ENCODE data around the gene COL18A1. TPM values are rescaled to one million over a fixed set of nuclear protein-coding genes. Genes with fewer than 3 reads are reported as not detected.

COL18A1 gene
- total RNA-seq, 4 donors from 2014 or later = 16.4 to 42.2 (median 20.7) TPM

DNA sequence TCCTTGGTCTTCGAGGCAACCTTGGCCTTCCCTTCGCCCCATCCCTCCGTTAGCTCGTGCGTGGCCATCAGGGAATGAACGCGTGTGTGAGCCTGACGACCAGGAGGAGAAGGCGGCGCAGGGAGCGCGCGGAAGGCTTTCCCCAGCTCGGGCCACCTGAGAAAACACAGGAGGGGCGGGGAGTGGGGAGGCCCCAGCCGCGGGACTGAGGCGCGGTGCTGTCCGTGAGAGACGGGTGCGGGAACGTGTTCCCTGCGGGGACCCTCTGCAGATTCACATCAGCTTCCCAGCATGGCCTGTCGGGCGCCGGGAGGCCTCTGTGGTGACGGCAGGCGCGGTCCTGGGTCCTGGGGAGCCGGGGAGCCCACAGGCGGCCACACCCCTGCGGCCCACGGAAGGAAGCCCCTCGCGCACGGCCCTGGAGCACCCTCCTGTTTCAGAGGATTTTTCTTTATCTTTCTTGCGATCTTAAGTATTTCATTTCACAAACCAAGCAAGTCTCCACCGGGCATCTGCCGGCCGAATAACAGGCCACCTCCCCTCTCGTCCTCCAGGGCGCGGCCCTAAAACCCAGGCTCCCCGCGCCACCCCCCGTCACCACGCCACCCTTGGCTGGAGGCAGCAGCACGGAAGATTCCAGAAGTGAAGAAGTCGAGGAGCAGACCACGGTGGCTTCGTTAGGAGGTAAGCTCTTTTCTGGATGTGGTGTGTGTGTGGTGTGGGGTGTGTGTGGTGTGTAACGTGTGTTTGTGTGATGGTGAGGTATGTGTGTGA lies 71.0 kb downstream of the COL18A1 start:
- intact Hi-C loops (cut with DNase I; ENCODE audit: low total_unique reads) = no loop called here
- no peak for DNase-seq

DNA sequence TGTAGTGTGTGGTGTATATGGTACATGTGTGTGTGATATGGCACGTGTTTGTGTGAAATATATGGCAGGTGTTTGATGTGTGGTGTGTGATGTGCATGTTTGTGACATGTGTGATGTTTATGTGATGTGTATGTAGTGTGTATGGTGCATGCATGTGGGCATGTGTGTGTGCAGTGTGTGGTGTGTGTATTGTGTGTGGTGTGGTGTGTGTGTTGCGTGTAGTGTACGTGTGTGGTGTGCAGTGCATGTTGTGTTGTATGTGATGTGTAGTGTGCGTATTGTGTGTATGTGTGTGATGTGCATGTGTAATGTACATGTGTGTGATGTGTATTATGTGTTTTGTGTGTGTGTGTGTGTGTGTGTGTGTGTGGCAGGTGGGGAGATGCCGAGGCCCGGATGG lies 71.6 kb downstream of the COL18A1 start:
- no peak for DNase-seq
- intact Hi-C loops (cut with DNase I; ENCODE audit: low total_unique reads) (no loop called here), in situ Hi-C loops (cut with MboI; ENCODE audit: low sequenced_read_pairs in 4 of 4) (no loop called here)
- H3K9me3 ChIP-seq = no peaks in the 10 kb centered on the region
- H3K4me1 ChIP-seq = no peaks in the 10 kb centered on the region
- H3K4me3 ChIP-seq = no peak overlapping the region
- no peaks in the 10 kb centered on the region for H3K27me3 ChIP-seq
- H3K36me3 ChIP-seq = no peaks in the 10 kb centered on the region
- ATAC-seq = no peak
- TF ChIP-seq, protein P1, sequence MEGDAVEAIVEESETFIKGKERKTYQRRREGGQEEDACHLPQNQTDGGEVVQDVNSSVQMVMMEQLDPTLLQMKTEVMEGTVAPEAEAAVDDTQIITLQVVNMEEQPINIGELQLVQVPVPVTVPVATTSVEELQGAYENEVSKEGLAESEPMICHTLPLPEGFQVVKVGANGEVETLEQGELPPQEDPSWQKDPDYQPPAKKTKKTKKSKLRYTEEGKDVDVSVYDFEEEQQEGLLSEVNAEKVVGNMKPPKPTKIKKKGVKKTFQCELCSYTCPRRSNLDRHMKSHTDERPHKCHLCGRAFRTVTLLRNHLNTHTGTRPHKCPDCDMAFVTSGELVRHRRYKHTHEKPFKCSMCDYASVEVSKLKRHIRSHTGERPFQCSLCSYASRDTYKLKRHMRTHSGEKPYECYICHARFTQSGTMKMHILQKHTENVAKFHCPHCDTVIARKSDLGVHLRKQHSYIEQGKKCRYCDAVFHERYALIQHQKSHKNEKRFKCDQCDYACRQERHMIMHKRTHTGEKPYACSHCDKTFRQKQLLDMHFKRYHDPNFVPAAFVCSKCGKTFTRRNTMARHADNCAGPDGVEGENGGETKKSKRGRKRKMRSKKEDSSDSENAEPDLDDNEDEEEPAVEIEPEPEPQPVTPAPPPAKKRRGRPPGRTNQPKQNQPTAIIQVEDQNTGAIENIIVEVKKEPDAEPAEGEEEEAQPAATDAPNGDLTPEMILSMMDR (IDR thresholded peaks at IDR 0.05 in 4 of 5, conservative IDR thresholded peaks at IDR 0.05 in 1 of 5) = no peak
- TF ChIP-seq POLR2A (IDR thresholded peaks at IDR 0.05) = no peak
- no peak overlapping the region for H3K27ac ChIP-seq

More for the DNA sequence above, 71.0 kb downstream of the COL18A1 start:
- no peak overlapping the region for H3K27ac ChIP-seq
- TF ChIP-seq, protein P1 (IDR thresholded peaks at IDR 0.05 in 4 of 5, conservative IDR thresholded peaks at IDR 0.05 in 1 of 5) = no peak
- no peak for TF ChIP-seq POLR2A (IDR thresholded peaks at IDR 0.05)
- no peak for ATAC-seq
- H3K27me3 ChIP-seq = no peaks in the 10 kb centered on the region
- in situ Hi-C loops (cut with MboI; ENCODE audit: low sequenced_read_pairs in 4 of 4) = no loop called here
- H3K9me3 ChIP-seq = no peaks in the 10 kb centered on the region
- H3K4me3 ChIP-seq = no peak overlapping the region
- no peaks in the 10 kb centered on the region for H3K36me3 ChIP-seq
- H3K4me1 ChIP-seq = no peaks in the 10 kb centered on the region

DNA sequence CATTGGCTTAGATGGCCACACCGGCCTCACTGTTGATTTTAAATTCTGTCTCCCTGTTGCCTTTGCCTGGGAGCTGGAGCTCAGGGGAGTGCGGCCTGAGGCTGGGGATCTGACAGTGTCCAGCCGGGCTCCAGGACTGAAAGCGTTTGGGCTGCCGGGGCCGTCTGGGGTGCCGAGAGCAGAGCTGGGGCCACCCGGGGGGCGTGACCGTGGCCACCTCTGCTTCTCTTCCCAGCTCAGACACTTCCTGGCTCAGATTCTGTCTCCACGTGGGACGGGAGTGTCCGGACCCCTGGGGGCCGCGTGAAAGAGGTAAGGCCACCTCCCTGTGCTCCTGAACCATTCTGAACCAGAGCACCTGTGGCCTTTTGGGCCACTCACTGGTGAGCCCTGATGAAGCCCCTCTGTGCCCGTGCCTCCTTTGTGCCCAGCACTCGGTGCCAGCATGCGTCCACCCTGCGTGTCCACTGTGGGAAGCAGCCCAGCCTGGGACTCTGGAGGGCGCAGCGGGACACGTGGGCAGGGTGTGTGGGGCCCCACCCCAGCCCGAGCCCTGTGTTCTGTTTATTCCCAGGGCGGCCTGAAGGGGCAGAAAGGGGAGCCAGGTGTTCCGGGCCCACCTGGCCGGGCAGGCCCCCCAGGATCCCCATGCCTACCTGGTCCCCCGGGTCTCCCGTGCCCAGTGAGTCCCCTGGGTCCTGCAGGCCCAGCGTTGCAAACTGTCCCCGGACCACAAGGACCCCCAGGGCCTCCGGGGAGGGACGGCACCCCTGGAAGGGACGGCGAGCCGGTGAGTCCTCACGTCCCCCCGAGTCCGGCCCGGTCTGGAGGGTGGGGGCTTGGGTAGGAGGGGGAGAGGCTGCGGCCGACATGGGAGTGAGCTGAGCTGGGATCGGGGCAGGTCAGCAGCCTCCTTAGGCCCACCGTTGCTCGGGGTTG lies 72.5 kb downstream of the COL18A1 start:
- in situ Hi-C loops (cut with MboI; ENCODE audit: low sequenced_read_pairs in 4 of 4) = no loop called here
- no peak for TF ChIP-seq POLR2A (IDR thresholded peaks at IDR 0.05)
- TF ChIP-seq, protein P1 (IDR thresholded peaks at IDR 0.05 in 4 of 5, conservative IDR thresholded peaks at IDR 0.05 in 1 of 5) = no peak
- ATAC-seq (no peak), DNase-seq (no peak)
- H3K4me1 ChIP-seq = no peaks in the 10 kb centered on the region
- H3K27me3 ChIP-seq = no peaks in the 10 kb centered on the region
- no peak overlapping the region for H3K27ac ChIP-seq
- intact Hi-C loops (cut with DNase I; ENCODE audit: low total_unique reads) = no loop called here
- no peaks in the 10 kb centered on the region for H3K9me3 ChIP-seq
- no peaks in the 10 kb centered on the region for H3K36me3 ChIP-seq
- no peak overlapping the region for H3K4me3 ChIP-seq

DNA sequence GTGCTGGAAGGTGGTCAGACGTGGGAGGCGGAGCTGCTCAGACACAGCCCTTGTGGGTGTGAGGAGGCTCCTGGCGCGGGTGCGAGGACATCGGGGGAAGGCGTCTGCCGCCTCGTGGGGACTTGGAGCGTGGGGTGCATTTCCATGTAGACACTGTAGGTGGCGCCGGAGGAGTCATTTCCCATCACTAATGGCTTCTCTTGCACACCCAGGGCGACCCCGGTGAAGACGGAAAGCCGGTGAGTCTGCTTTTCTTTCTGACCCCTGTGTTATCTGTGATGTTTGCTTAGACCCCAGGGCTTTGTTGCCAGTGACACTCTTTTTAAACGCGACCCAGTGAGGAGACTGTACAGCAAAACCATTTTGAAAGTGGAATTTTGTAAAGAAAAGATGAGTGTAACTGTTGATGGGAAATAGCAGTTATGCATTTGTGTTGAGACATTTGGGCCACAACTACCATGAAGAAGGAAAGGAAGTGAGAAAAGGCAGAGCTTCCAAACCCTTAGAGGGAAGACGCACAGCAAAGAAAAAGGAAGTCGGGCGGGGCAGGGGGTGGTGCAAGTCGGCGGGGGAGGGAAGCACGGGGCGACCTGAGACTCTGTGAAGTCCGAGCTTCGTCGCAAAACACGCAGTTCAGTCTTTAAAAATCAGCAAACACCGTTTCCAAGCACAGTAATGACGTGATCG lies 73.3 kb downstream of the COL18A1 start:
- Histone ChIP-seq H3K27me3 (no peaks in the 10 kb centered on the region), H3K36me3 (no peaks in the 10 kb centered on the region), H3K27ac (no peak overlapping the region), H3K9me3 (no peaks in the 10 kb centered on the region), H3K4me1 (no peaks in the 10 kb centered on the region), H3K4me3 (no peak overlapping the region)
- intact Hi-C loops (cut with DNase I; ENCODE audit: low total_unique reads) = no loop called here
- DNase-seq (peak; percentile 30 to 33), ATAC-seq (no peak)
- in situ Hi-C loops (cut with MboI; ENCODE audit: low sequenced_read_pairs in 4 of 4) = no loop called here
- TF ChIP-seq POLR2A (IDR thresholded peaks at IDR 0.05) = no peak
- TF ChIP-seq, protein P1 (IDR thresholded peaks at IDR 0.05 in 4 of 5, conservative IDR thresholded peaks at IDR 0.05 in 1 of 5) = peak; percentile 3 to 52 (median 44)
